HL-60 (cell line): Measurements from ENCODE around the gene WDR49.

Experiments
- DNase-seq, 2 experiments: peaks; one replicate each; pipeline ENCODE4 v3.0.0-alpha.2; 2010 to 2020; ENCODE audit warnings: low read depth in 1 of 2, low spot score in 1 of 2
- H3K27ac ChIP-seq: fragments of 250-450 bp; sonication (Bioruptor Pico); replicated peaks from 2 replicates; pipeline ENCODE4 v1.5.1; 2020; ENCODE audit warnings: mild to moderate bottlenecking, moderate library complexity
- H3K27me3 ChIP-seq: fragments of 250-450 bp; sonication (Bioruptor Pico); 2 replicates; pipeline ENCODE4 v1.5.1; 2021; ENCODE audit warnings: mild to moderate bottlenecking, moderate library complexity; ENCODE audit not compliant: insufficient read depth, poor library complexity, severe bottlenecking
- H3K4me3 ChIP-seq: replicated peaks from 2 replicates; pipeline ENCODE4 v1.5.1; 2011; ENCODE audit warnings: mild to moderate bottlenecking, control low read depth, low read length; ENCODE audit not compliant: insufficient read depth
- GABPA ChIP-seq: IDR thresholded peaks from 2 replicates; pipeline ENCODE4 v1.6.1; 2012; ENCODE audit warnings: low read depth
- POLR2AphosphoS5 ChIP-seq: IDR thresholded peaks from 2 replicates; pipeline ENCODE4 v1.6.1; 2012; ENCODE audit warnings: low read depth
- REST ChIP-seq: IDR thresholded peaks from 2 replicates; pipeline ENCODE4 v1.6.1; 2012; ENCODE audit warnings: low read depth; ENCODE audit not compliant: insufficient replicate concordance
- SPI1 ChIP-seq: IDR thresholded peaks from 2 replicates; pipeline ENCODE4 v1.6.1; 2012; ENCODE audit warnings: low read depth, mild to moderate bottlenecking, borderline replicate concordance
- TF ChIP-seq, protein P1 (sequence below): IDR thresholded peaks from one replicate; pipeline ENCODE4 v1.5.1; 2011; ENCODE audit warnings: low read length, control low read depth, inconsistent platforms; ENCODE audit not compliant: insufficient read depth

WDR49 gene

GRCh38 chr3:167469381-167469780 is 184.4 kb downstream of the WDR49 start:
- H3K27ac ChIP-seq, result no peak overlapping the region
- H3K27me3 ChIP-seq, result no peaks in the 10 kb centered on the region
- DNase-seq, result no peak
- H3K4me3 ChIP-seq, result no peak overlapping the region
- no peak for TF ChIP-seq SPI1
- no peak for TF ChIP-seq REST

DNA sequence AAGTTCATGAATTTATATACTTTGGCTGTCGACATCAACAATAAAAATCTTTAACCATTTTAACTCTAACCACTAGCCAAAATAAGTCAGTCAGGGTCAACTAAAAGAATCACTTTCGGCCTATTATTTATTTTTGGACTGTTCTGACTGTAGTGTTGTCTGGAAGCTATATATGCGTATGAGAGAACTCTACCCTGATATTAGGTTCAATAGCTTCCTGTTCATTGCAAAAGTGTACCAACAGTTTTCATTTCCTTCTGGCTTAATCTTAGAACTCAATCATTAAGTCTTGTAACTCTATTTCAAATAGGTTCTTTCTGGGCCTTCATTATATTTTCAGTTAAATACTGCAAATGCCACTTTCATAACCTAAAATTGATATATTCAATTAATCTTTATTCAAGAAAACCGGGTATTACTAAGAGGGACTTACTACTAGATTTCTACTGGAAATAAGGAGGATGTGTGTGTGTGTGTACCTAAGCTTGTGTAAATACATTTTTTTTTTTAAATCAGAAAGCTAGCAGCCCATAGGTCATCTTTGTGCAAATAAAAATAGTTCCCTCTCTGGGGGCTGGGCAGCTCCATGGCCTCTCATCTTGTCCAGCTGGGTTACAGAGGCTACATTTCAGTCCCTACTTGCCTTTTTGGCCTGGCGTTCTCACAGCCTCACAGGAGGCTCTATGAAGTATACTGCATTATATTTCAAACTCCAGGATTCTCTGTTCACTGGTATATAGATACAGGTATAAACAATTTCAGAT is 185.7 kb downstream of the WDR49 start:
- no peak for DNase-seq
- H3K4me3 ChIP-seq, result no peak overlapping the region
- H3K27me3 ChIP-seq, result no peaks in the 10 kb centered on the region
- no peak overlapping the region for H3K27ac ChIP-seq
- TF ChIP-seq POLR2AphosphoS5, result no peak
- TF ChIP-seq GABPA, result no peak
- no peak for TF ChIP-seq SPI1
- no peak for TF ChIP-seq REST
- TF ChIP-seq, protein P1, sequence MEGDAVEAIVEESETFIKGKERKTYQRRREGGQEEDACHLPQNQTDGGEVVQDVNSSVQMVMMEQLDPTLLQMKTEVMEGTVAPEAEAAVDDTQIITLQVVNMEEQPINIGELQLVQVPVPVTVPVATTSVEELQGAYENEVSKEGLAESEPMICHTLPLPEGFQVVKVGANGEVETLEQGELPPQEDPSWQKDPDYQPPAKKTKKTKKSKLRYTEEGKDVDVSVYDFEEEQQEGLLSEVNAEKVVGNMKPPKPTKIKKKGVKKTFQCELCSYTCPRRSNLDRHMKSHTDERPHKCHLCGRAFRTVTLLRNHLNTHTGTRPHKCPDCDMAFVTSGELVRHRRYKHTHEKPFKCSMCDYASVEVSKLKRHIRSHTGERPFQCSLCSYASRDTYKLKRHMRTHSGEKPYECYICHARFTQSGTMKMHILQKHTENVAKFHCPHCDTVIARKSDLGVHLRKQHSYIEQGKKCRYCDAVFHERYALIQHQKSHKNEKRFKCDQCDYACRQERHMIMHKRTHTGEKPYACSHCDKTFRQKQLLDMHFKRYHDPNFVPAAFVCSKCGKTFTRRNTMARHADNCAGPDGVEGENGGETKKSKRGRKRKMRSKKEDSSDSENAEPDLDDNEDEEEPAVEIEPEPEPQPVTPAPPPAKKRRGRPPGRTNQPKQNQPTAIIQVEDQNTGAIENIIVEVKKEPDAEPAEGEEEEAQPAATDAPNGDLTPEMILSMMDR, result no peak

- no peak for DNase-seq
- Histone ChIP-seq H3K27ac (no peak overlapping the region), H3K27me3 (no peaks in the 10 kb centered on the region), H3K4me3 (no peak overlapping the region)
- TF ChIP-seq SPI1 (no peak), REST (no peak), GABPA (no peak)
- TF ChIP-seq, protein P1, result no peak
These were observed 186.8 kb downstream of the WDR49 start for GRCh38 chr3:167466966-167467365.
